KMS-11 (cell line): Measurements from ENCODE around the gene SHOC2.

Source experiments
- H2AFZ ChIP-seq: fragments of 200-600 bp; sonication (generic); 2 replicates; pipeline ENCODE4 v1.6.1; 2016; ENCODE audit warnings: antibody characterized with exemption, mixed run types, low read depth
- H3K27ac ChIP-seq: fragments of 200-600 bp; sonication (generic); 2 replicates; pipeline ENCODE4 v1.6.1; 2016; ENCODE audit warnings: mild to moderate bottlenecking, mixed run types
- H3K27me3 ChIP-seq: fragments of 200-600 bp; sonication (generic); 2 replicates; pipeline ENCODE4 v1.6.1; 2017; ENCODE audit warnings: mild to moderate bottlenecking, low read depth, mixed run types, moderate library complexity; ENCODE audit not compliant: insufficient read depth
- H3K36me3 ChIP-seq: fragments of 200-600 bp; sonication (generic); 2 replicates; pipeline ENCODE4 v1.6.1; 2017; ENCODE audit warnings: mild to moderate bottlenecking, mixed run types; ENCODE audit not compliant: insufficient read depth
- H3K4me1 ChIP-seq: fragments of 200-600 bp; sonication (generic); 2 replicates; pipeline ENCODE4 v1.6.1; 2016; ENCODE audit warnings: mild to moderate bottlenecking, low read depth, mixed run types; ENCODE audit not compliant: poor library complexity, severe bottlenecking
- H3K4me2 ChIP-seq: fragments of 200-600 bp; sonication (generic); 2 replicates; pipeline ENCODE4 v1.7.0; 2016; ENCODE audit warnings: mild to moderate bottlenecking, mixed run types
- H3K4me3 ChIP-seq: fragments of 200-600 bp; sonication (generic); IDR thresholded peaks from 2 replicates; pipeline ENCODE4 v1.6.1; 2017; ENCODE audit warnings: low read depth, low read length, mixed read lengths; ENCODE audit not compliant: insufficient read depth
- H3K79me2 ChIP-seq: fragments of 200-600 bp; sonication (generic); 2 replicates; pipeline ENCODE4 v1.6.1; 2016; ENCODE audit warnings: low read depth, mixed run types; ENCODE audit not compliant: insufficient read depth
- H3K9ac ChIP-seq: fragments of 200-600 bp; sonication (generic); 2 replicates; pipeline ENCODE4 v1.6.1; 2016; ENCODE audit warnings: mild to moderate bottlenecking, mixed run types
- H4K20me1 ChIP-seq: fragments of 200-600 bp; sonication (generic); 2 replicates; pipeline ENCODE4 v1.6.1; 2016; ENCODE audit warnings: mild to moderate bottlenecking, mixed run types; ENCODE audit not compliant: insufficient read depth
- CTCF ChIP-seq: fragments of 200-600 bp; sonication (generic); conservative IDR thresholded peaks from 2 replicates; pipeline ENCODE4 v1.6.1; 2017; ENCODE audit warnings: low read depth, mild to moderate bottlenecking, antibody characterized with exemption, low read length, moderate library complexity, mixed read lengths

Gene SHOC2

GRCh38 chr10:110978204-110978603, 58.8 kb downstream of the SHOC2 start:
- no peak overlapping the region for H3K9ac ChIP-seq
- no peak overlapping the region for H2AFZ ChIP-seq
- peaks cover 27% of the 10 kb centered on the region for H3K4me1 ChIP-seq
- no peaks in the 10 kb centered on the region for H4K20me1 ChIP-seq
- no peak overlapping the region for H3K4me2 ChIP-seq
- H3K79me2 ChIP-seq = peaks cover 79% of the 10 kb centered on the region; the same call in 1 of the 2 replicates
- TF ChIP-seq CTCF = no peak
- no peak overlapping the region for H3K4me3 ChIP-seq
- H3K27me3 ChIP-seq = no peaks in the 10 kb centered on the region
- no peak overlapping the region for H3K27ac ChIP-seq
- H3K36me3 ChIP-seq = no peaks in the 10 kb centered on the region

DNA sequence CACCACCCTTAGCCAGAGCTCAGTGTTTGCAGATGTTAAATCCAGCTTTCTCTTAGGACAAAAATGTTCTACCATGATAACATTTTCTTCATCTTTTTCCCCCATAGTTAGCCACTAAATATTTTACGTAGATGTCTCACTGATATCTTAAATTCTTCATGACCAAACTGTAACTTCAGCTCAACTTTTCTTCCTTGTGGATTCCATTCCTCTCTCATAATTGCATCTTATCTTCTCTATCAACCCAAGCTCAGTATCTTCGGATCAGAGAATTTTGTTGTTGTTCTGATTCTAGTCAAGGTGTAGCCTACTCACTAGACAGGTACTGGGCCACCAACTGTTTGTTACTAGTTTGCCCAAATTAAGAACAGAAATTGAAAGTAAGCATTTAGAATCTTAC, 60.2 kb downstream of the SHOC2 start:
- Histone ChIP-seq H3K4me1 (peaks cover 41% of the 10 kb centered on the region), H3K27me3 (no peaks in the 10 kb centered on the region), H3K4me3 (no peak overlapping the region), H2AFZ (no peak overlapping the region), H3K79me2 (peaks cover 81% of the 10 kb centered on the region; the same call in 1 of the 2 replicates), H3K36me3 (no peaks in the 10 kb centered on the region), H4K20me1 (no peaks in the 10 kb centered on the region), H3K27ac (no peak overlapping the region), H3K9ac (no peak overlapping the region), H3K4me2 (no peak overlapping the region)
- TF ChIP-seq CTCF = no peak

DNA sequence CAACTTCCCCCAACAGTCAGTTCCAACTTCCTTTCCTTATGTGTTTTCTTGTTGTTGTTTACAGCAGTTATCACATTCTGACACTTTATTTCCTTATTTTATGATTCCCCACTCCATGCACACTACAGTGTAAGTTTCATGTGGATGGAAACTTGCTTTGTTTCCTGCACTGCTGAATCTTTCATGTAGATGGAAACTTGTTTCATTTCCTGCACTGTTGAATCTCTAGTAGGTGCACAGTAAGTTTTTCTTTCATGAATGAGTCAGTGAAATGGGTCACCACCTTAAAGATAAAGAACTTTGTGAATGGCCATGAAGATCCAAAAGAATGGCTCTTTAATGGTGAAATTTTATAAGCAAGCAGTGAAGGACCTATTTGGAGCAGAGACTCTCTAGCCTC, 61.4 kb downstream of the SHOC2 start:
- peaks cover 72% of the 10 kb centered on the region; the same call in 1 of the 2 replicates for H3K79me2 ChIP-seq

DNA sequence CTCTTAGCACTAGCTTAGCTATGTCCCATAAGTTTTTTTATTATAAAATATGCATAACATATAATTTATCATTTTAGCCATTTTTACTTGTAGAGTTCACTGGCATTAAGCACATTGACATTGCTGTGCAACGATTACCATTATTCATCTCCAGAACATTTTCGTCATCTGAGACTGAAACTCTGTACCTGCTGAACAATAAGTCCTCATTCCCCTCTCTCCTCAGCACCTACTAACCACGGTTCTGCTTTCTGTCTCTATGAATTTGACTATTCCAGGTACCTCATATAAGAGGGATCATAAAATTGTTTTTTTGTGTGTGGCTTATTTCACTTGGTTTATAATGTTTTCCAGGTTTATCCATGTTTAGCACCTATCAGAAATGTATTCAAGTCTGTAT, 64.1 kb downstream of the SHOC2 start:
- H2AFZ ChIP-seq = no peak overlapping the region
- peaks cover 58% of the 10 kb centered on the region; the same call in 1 of the 2 replicates for H3K79me2 ChIP-seq
- H3K27me3 ChIP-seq = no peaks in the 10 kb centered on the region
- no peak overlapping the region for H3K4me3 ChIP-seq
- no peak overlapping the region for H3K9ac ChIP-seq
- H3K36me3 ChIP-seq = no peaks in the 10 kb centered on the region
- no peaks in the 10 kb centered on the region for H4K20me1 ChIP-seq
- TF ChIP-seq CTCF = no peak
- H3K4me2 ChIP-seq = no peak overlapping the region
- peaks cover 56% of the 10 kb centered on the region for H3K4me1 ChIP-seq
- no peak overlapping the region for H3K27ac ChIP-seq

More for the DNA sequence above, 61.4 kb downstream of the SHOC2 start:
- Histone ChIP-seq H3K4me2 (no peak overlapping the region; the same call in 1 of the 2 replicates), H3K9ac (no peak overlapping the region), H3K36me3 (no peaks in the 10 kb centered on the region), H3K4me3 (no peak overlapping the region), H3K27ac (no peak overlapping the region), H3K4me1 (peaks cover 51% of the 10 kb centered on the region), H3K27me3 (no peaks in the 10 kb centered on the region), H2AFZ (no peak overlapping the region), H4K20me1 (no peaks in the 10 kb centered on the region)
- TF ChIP-seq CTCF = no peak
